Smooth muscle cell (in vitro differentiated cells): ENCODE data around the gene GPR156. TPM values are rescaled to one million over a fixed set of nuclear protein-coding genes. Genes with fewer than 3 reads are reported as not detected.

Experiments
- DNase-seq: peaks from one replicate; lab custom pipeline; 2025; ENCODE audit not compliant: unreplicated experiment; lab: John Stamatoyannopoulos, UW
- H2AFZ ChIP-seq: fragments of 200-600 bp; sonication (generic); 2 replicates; pipeline ENCODE4 v1.6.0; 2016; ENCODE audit warnings: antibody characterized with exemption, low read depth, mild to moderate bottlenecking
- H3F3A ChIP-seq: fragments of 200-600 bp; sonication (generic); 2 replicates; pipeline ENCODE4 v1.6.0; 2017; ENCODE audit warnings: antibody characterized with exemption, low read depth
- H3K27ac ChIP-seq: fragments of 200-600 bp; sonication (generic); 2 replicates; pipeline ENCODE4 v1.5.1; 2016; ENCODE audit warnings: low read depth, mild to moderate bottlenecking
- H3K27me3 ChIP-seq: fragments of 200-600 bp; sonication (generic); 2 replicates; pipeline ENCODE4 v1.6.1; 2016; ENCODE audit warnings: low read depth, mild to moderate bottlenecking
- H3K36me3 ChIP-seq: fragments of 200-600 bp; sonication (generic); 2 replicates; pipeline ENCODE4 v1.5.1; 2016; ENCODE audit warnings: low read depth
- H3K4me1 ChIP-seq: fragments of 200-600 bp; sonication (generic); 2 replicates; pipeline ENCODE4 v1.5.1; 2016; ENCODE audit warnings: low read depth
- H3K4me2 ChIP-seq: fragments of 200-600 bp; sonication (generic); 2 replicates; pipeline ENCODE4 v1.6.0; 2016; ENCODE audit warnings: mild to moderate bottlenecking
- H3K4me3 ChIP-seq: fragments of 200-600 bp; sonication (generic); 2 replicates; pipeline ENCODE4 v1.5.1; 2016; ENCODE audit warnings: mild to moderate bottlenecking
- H3K79me2 ChIP-seq: fragments of 200-600 bp; sonication (generic); 2 replicates; pipeline ENCODE4 v1.6.0; 2016; ENCODE audit warnings: low read depth, mild to moderate bottlenecking
- H3K9ac ChIP-seq: fragments of 200-600 bp; sonication (generic); 2 replicates; pipeline ENCODE4 v1.6.0; 2016; ENCODE audit warnings: low read depth
- H3K9me3 ChIP-seq: fragments of 200-600 bp; sonication (generic); replicated peaks from 2 replicates; pipeline ENCODE4 v1.5.1; 2016; ENCODE audit warnings: low read depth
- H4K20me1 ChIP-seq: fragments of 200-600 bp; sonication (generic); 2 replicates; pipeline ENCODE4 v1.6.0; 2016; ENCODE audit warnings: low read depth
- CTCF ChIP-seq: fragments of 200-600 bp; sonication (generic); IDR thresholded peaks from 2 replicates; pipeline ENCODE4 v1.5.1; 2017; ENCODE audit warnings: borderline replicate concordance, mild to moderate bottlenecking, antibody characterized with exemption; ENCODE audit not compliant: insufficient read depth, poor library complexity, severe bottlenecking
- WGBS: methylation state at CpG from one replicate; pipeline ENCODE4 v1.1.7; 2016; ENCODE audit warnings: low lambda C conversion rate; 5-methylcytosine and 5-hydroxymethylcytosine counted together
- polyA plus RNA-seq: library from polyadenylated mRNA; unstranded; fragments of >200 nt; fragmentation: Nextera tagmentation; extraction: Ambion mirVana; gene quantifications from 2 replicates; pipeline ENCODE4 v1.2.1, GENCODE V29; 2016
- total RNA-seq: library from RNA; depleted of rRNA; stranded (reverse); fragments of >200 nt; gene quantifications from 2 replicates; pipeline ENCODE4 v1.2.3, GENCODE V29; 2014

The GPR156 gene
- total and polyA plus RNA-seq, 2 experiments from 2014 or later: 1.2 to 2.9 TPM

DNA sequence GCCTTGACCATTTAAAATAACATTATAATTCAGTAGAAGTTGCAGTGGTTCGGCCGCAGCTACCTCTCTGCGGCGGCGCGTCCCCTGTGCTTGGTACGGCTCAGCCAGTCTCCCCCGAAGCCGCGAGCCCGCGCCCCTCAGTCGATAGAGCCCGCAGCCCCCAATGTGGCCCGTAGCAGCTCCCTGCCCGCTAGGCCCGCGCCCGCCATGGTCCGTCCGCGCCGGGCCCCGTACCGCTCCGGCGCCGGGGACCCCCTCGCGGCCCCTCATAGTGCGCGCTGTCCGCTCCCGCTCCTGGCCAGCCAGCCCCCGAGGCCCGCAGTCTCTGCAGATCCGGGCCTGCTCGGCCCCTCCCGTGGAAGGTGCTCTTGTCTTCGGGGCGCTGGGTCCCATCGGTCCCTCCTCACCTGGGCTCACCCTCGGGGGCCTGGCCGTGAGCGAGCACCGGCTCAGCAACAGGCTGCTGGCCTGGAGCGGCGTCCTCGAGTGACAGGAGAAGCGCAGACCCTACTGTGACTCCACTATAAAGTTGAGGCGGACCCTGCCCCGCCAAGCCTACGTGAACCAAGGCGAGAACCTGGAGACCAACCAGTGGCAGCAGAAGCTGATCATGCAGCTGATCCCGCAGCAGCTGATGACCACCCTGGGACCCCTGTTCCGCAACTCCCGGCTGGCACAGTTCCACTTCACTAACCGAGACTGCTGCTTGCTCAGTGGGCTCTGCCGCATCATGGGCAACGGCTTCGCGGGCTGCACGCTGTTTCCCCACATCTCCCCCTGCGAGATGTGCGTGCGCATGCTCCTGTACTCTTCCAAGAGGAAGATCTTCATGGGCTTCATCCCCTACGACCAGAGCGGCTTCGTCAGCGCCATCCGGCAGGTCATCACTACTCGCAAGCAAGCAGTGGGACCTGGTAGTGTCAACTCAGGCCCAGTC is 21.8 kb upstream of the GPR156 start:
- Histone ChIP-seq H4K20me1 (no peaks in the 10 kb centered on the region), H3K27ac (no peak overlapping the region), H3K36me3 (no peaks in the 10 kb centered on the region), H2AFZ (no peak overlapping the region), H3K4me2 (no peak overlapping the region), H3F3A (no peaks in the 10 kb centered on the region), H3K4me1 (no peaks in the 10 kb centered on the region), H3K9ac (no peak overlapping the region), H3K9me3 (no peaks in the 10 kb centered on the region), H3K27me3 (no peaks in the 10 kb centered on the region), H3K4me3 (no peak overlapping the region), H3K79me2 (no peaks in the 10 kb centered on the region)
- no peak for TF ChIP-seq CTCF
- WGBS: 99% methylated on average over 69 of the region's 72 CpGs
- no peak for DNase-seq

DNA sequence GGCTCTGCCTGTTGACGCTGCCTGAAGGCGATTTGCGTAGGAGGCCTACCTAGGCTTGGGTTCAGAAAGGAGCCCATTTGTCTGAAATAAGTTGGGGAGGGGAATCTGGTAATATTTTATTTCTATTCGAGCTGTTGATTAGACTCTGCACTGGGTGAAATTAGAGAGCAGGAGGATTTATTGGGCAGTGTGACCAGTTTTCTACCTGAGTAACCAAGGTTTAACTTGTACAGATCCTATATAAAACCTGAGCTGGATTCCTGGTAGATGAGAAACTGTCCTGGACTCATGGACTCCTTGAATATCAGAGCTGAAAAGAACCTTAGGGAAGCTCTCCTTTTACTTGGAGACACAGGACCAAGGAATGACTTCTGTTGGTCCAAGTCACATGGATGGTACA is 19.6 kb upstream of the GPR156 start:
- no peak for TF ChIP-seq CTCF
- DNase-seq: no peak
- H3K27ac ChIP-seq: no peak overlapping the region
- 88% methylated on average over 4 of the region's 4 CpGs for WGBS
- H3K9ac ChIP-seq: no peak overlapping the region
- no peak overlapping the region for H3K4me3 ChIP-seq
- no peaks in the 10 kb centered on the region for H4K20me1 ChIP-seq
- no peaks in the 10 kb centered on the region for H3K27me3 ChIP-seq
- no peaks in the 10 kb centered on the region for H3K9me3 ChIP-seq
- no peaks in the 10 kb centered on the region for H3K36me3 ChIP-seq
- no peaks in the 10 kb centered on the region for H3K4me1 ChIP-seq
- H3K79me2 ChIP-seq: no peaks in the 10 kb centered on the region
- H2AFZ ChIP-seq: no peak overlapping the region
- no peak overlapping the region for H3K4me2 ChIP-seq
- no peaks in the 10 kb centered on the region for H3F3A ChIP-seq

DNA sequence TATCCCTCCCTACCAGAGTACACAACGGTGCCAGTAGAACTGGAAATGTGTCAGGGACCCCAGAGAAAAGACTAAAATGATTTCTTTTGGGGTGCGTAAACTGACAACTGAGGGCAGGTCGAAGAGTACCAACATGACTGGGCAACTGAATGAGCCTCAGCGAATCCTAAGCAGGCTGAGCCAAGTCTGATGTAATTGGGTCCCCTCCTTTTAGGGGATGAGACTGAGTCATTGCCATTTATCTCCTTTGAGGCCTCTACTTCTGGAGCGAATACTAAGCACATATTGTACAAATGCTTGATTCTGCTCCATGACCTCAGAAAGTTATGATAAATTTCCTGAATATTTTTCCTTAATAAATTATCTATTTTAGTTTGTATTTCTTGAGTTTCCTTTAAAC is 17.3 kb upstream of the GPR156 start:
- H3K4me2 ChIP-seq: no peak overlapping the region
- no peaks in the 10 kb centered on the region for H3K4me1 ChIP-seq
- WGBS: 86% methylated on average over 5 of the region's 5 CpGs
- DNase-seq: no peak
- H3K9ac ChIP-seq: no peak overlapping the region
- H3K27me3 ChIP-seq: no peaks in the 10 kb centered on the region
- no peak overlapping the region for H2AFZ ChIP-seq
- TF ChIP-seq CTCF: no peak
- H3K27ac ChIP-seq: no peak overlapping the region
- H3K4me3 ChIP-seq: no peak overlapping the region
- no peaks in the 10 kb centered on the region for H3K9me3 ChIP-seq
- H3K36me3 ChIP-seq: no peaks in the 10 kb centered on the region
- H3K79me2 ChIP-seq: no peaks in the 10 kb centered on the region
- no peaks in the 10 kb centered on the region for H4K20me1 ChIP-seq
- H3F3A ChIP-seq: no peaks in the 10 kb centered on the region

DNA sequence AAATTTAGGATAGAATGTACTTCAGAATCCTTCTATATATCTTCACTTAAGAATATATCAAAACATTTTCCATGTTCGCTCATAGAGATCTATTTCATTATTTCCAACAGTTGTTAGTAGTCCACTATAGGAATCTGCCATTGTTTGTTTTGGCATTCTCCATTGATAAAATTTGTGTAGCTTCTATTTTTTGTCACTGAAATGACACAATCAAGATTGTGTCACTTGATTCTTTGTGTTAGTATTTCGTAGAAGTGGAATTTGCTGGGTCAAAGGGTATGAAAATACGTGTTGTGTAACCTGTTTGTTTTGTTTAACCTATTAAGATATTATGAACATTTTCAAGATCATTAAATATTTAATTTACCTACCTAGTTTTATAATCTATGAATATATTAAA is 15.9 kb upstream of the GPR156 start:
- 92% methylated on average over 3 of the region's 3 CpGs for WGBS
- no peaks in the 10 kb centered on the region for H3K4me1 ChIP-seq

More for the DNA sequence above, 15.9 kb upstream of the GPR156 start:
- H3K4me2 ChIP-seq: no peak overlapping the region
- H3K9ac ChIP-seq: no peak overlapping the region
- no peaks in the 10 kb centered on the region for H3F3A ChIP-seq
- no peak for TF ChIP-seq CTCF
- no peaks in the 10 kb centered on the region for H3K9me3 ChIP-seq
- no peaks in the 10 kb centered on the region for H3K36me3 ChIP-seq
- H4K20me1 ChIP-seq: no peaks in the 10 kb centered on the region
- no peak overlapping the region for H3K4me3 ChIP-seq
- H3K79me2 ChIP-seq: no peaks in the 10 kb centered on the region
- DNase-seq: no peak
- no peaks in the 10 kb centered on the region for H3K27me3 ChIP-seq
- no peak overlapping the region for H2AFZ ChIP-seq
- H3K27ac ChIP-seq: no peak overlapping the region
